ENCODE results near the gene LTC4S. TPM values are rescaled to one million over a fixed set of nuclear protein-coding genes. Genes with fewer than 3 reads are reported as not detected.

The LTC4S gene
- total and polyA plus RNA-seq, 9 of the 15 experiments (the other 6 are each of a cell fraction or from before 2014, with no cell fraction given): 0.17 to 0.77 (median 0.75) TPM; not detected in 6

- TF ChIP-seq BCL6 (CRISPR knock-in tag; IDR thresholded peaks at IDR 0.05): no peak
Measured at GRCh38 chr5:179798144-179798770, 4.5 kb downstream of the LTC4S start (continued).

GRCh38 chr5:179798771-179799643, 5.2 kb downstream of the LTC4S start:
- DNase-seq (ENCODE audit: extremely low read depth in 1 of 4, low spot score in 3 of 4) (no peak), ATAC-seq (no peak), FAIRE-seq (no peak)
- no peak overlapping the region for H3K4me3 ChIP-seq
- peaks cover 9 to 61% of the 10 kb centered on the region in 2 experiments for H3K4me1 ChIP-seq (replicated peaks in 1 of 2; ENCODE audit: control insufficient read depth in 2 of 2, insufficient read depth in 2 of 2, low read length in 2 of 2)
- BruUV-seq (replicated peaks): no TSS peak
- TF ChIP-seq SMAD3 (CRISPR knock-in tag; conservative IDR thresholded peaks at IDR 0.05): no peak
- TF ChIP-seq POLR2G (IDR thresholded peaks at IDR 0.05; ENCODE audit: low read depth, low read length): no peak; the same call in none of the 2 replicates
- no peak for TF ChIP-seq ETV1 (tag; conservative IDR thresholded peaks at IDR 0.05; ENCODE audit: low read depth)
- TF ChIP-seq CBX3 (IDR thresholded peaks at IDR 0.05; ENCODE audit: borderline replicate concordance in 1 of 2, low read length in 2 of 2): no peak
- TF ChIP-seq FIP1L1 (IDR thresholded peaks at IDR 0.05; ENCODE audit: low read depth, low read length, poor library complexity, severe bottlenecking): no peak
- no peak for TF ChIP-seq ZNF551 (CRISPR knock-in tag; IDR thresholded peaks at IDR 0.05)
- no peak for TF ChIP-seq FOXM1 (IDR thresholded peaks at IDR 0.05; ENCODE audit: low read depth)
- TF ChIP-seq FOXM1 (CRISPR knock-in tag; IDR thresholded peaks at IDR 0.05; ENCODE audit: low read depth): no peak
- TF ChIP-seq SETDB1 (IDR thresholded peaks at IDR 0.05; ENCODE audit: low read length): no peak
- TF ChIP-seq MAX (CRISPR knock-in tag; IDR thresholded peaks at IDR 0.05): no peak
- no peak overlapping the region for H3K9ac ChIP-seq (ENCODE audit: insufficient read depth in 1 of 2, low read depth in 2 of 2, low read length in 2 of 2)
- H3K27me3 ChIP-seq (ENCODE audit: control insufficient read depth in 2 of 2, insufficient read depth in 2 of 2, low read length in 2 of 2): no peaks in the 10 kb centered on the region
- in situ Hi-C loops (cut with MboI): no loop called here
- no peak overlapping the region for H3K4me2 ChIP-seq (ENCODE audit: insufficient read depth, low read length)
- H3K27ac ChIP-seq (ENCODE audit: extremely low read depth, low read depth, low read length): no peak overlapping the region
- H3K9me1 ChIP-seq (ENCODE audit: control insufficient read depth, insufficient read depth, low read length): no peaks in the 10 kb centered on the region
- no peaks in the 10 kb centered on the region for H3K9me3 ChIP-seq (replicated peaks; ENCODE audit: control insufficient read depth, insufficient read depth, low read depth, low read length)
- 96% methylated on average over 31 of the region's 36 CpGs for WGBS (ENCODE audit: insufficient coverage, low coverage, missing lambda C conversion rate)
- ChIA-PET POLR2A (interaction anchor here (0.5 to 1.1 kb wide), 2 partner anchors 12 to 30 kb away, joined by 3 to 5 read pairs; no protein-coding TSS in a partner anchor), CTCF (ENCODE audit: low intra/inter-chr PET ratio) (no interaction called here)
- H2AFZ ChIP-seq (ENCODE audit: low read depth, low read length): no peak overlapping the region
- peaks cover 13% of the 10 kb centered on the region for H3K79me2 ChIP-seq (ENCODE audit: control insufficient read depth, insufficient read depth, low read length)
- intact Hi-C loops (cut with micrococcal nuclease): no loop called here
- H4K20me1 ChIP-seq (replicated peaks; ENCODE audit: control insufficient read depth, insufficient read depth, low read length): no peaks in the 10 kb centered on the region
- H3K36me3 ChIP-seq (ENCODE audit: control insufficient read depth, insufficient read depth, low read length): peaks cover 64% of the 10 kb centered on the region; the same call in 2 of the 3 replicates

Data from K562 (cell line).